DMS 273 (cell line): Measurements from ENCODE around the gene C12orf60.

Source experiments
- DNase-seq: peaks from one replicate; lab custom pipeline; 2025; ENCODE audit not compliant: unreplicated experiment; lab: John Stamatoyannopoulos, UW

C12orf60 gene

DNA sequence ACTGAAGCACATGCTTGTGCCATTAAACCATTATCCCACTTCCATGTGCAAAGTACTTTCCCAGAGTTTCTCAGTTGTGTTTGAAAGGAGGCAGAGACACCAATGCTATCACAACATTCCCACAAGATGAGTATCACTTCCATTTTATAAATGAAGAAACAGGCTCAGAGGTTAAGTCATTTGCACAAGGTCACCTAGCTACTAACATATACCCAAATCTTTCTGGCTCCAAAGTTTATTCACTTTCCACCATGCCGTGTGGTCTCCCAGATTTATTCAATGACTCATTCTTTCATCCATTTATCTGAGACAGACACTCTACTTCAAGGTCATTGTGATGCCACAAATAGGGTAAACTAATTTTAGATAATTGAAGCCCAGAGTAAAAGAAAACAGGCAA, 30.5 kb downstream of the C12orf60 start:
- DNase-seq, result no peak

DNA sequence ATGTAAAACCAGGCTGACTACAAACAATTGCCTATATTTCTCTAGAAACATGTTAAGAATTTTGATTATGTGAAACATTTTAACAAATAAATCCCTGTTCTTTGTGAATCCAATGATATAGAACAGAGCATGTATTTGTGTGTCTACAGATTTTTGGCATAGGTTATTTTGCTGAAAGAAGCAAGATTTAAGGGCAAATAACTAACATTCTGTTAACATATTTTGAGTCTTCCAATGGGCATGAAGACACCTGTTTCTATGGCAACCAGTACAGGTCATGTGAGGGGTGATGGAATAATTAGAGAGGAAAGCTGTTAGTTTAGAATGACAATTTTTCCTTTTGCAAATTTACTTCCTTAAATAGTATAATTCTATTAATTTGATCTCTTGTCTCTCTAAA, 31.0 kb downstream of the C12orf60 start:
- peak; percentile 30 for DNase-seq

GRCh38 chr12:14836336-14837210, 33.1 kb downstream of the C12orf60 start:
- no peak for DNase-seq

GRCh38 chr12:14839262-14839661, 35.8 kb downstream of the C12orf60 start:
- DNase-seq, result no peak

GRCh38 chr12:14840616-14841015, 37.1 kb downstream of the C12orf60 start:
- no peak for DNase-seq

DNA sequence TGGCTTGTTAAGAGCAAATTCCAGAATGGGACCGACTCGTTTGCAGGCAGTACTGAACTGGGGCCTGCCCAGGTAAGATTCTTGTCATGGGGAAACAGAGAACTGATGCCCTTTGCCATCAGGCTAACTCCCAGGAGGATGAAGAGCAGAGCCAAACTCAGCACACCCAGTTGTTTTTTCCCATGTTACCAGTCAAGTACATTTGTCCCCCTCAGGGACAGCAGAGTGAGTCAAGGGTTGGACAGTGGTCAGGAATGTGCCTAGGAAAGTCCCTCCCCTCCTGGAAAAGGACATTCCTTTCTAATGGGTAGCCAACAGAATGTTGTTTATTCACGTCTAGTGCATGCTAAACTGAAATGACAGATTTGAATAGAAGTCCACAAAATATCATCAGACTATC, 38.3 kb downstream of the C12orf60 start:
- no peak for DNase-seq

GRCh38 chr12:14842315-14842714, 38.8 kb downstream of the C12orf60 start:
- no peak for DNase-seq

DNA sequence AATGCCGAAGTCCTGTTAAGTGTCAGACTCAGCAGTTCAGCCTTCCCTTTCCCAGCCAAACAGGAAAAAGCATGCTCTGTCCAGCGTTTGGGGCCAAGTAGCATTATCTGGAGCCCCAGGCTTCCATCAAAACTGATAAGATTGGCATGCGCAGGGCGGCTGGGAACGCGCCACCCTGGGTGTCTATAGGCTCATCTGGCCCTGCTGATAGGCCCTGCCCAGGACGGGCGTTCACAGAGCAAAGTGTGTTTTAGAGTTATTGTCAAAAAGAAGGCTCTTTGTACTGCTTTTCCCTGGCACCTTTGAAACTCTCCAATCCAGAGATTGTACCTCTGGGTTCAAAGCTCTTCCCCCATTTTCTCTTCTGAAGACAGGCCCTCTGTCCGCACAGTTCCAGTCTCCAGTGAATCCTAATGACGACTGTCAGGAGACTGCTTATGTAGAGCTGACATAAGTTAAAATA, 40.0 kb downstream of the C12orf60 start, which contains the start of gene ART4:
Gene ART4 (minus strand): TSS at position 102 of the 463 bp plus-strand sequence. CDS start 413 bp downstream, outside the sequence.
- no peak for DNase-seq

GRCh38 chr12:14844401-14844800, 40.9 kb downstream of the C12orf60 start:
- no peak for DNase-seq

DNA sequence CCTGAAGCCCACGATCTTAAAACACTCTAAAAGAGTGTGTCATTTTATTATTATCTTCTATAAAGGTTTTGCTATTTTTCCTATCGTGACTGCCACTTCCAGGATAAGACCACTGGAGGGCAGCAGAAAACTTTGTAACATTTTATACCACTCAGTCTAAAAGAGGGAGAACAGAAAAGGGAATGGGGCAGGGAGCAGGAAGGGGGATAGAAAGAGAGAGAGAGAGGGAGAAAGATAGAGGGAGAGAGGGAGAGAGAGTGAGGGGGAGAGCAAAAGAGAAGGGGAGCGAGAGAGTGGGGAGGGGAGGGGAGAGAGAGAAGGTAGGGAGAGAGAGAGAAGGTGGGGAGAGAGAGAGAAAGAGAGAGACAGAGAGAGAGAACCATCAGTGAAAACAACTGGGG, 41.9 kb downstream of the C12orf60 start:
- peak; percentile 74 for DNase-seq

- DNase-seq, result no peak
Observed at GRCh38 chr12:14846042-14846587, 42.6 kb downstream of the C12orf60 start.

DNA sequence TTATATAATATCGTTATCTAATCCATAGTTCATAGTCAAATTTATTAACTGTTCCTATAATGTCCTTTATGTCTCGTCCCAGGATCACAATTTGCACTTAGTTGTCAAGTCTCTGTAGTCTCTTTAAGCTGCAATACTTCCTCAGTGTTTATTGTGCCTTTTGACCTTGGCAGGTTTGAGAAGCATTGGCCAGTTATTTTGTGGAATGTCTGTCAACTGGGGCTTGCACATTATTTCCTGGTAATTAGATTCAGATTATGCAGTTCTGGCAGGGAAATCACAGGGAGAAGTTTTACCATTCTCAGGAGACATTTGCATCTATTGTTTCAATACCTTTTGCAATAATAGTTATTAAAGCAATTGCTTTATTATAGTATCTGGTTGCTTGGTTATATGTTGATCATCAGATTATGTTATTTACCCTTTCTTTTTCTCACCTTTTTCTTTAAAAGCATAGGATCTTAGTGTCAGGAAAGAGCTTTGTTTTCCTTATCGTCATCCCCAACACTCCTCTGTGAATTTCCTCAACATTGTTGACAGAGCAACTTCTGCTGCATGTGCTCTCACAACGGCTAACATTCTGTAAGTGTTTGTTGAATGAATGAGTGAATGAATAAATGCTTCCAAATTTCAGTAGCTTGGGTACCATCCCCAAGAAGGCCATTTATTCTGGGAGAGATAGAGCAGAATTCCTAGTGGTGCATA, 43.6 kb downstream of the C12orf60 start:
- DNase-seq, result no peak

GRCh38 chr12:14849661-14850060, 46.2 kb downstream of the C12orf60 start:
- DNase-seq, result no peak

GRCh38 chr12:14850929-14851663, 47.6 kb downstream of the C12orf60 start:
- no peak for DNase-seq

- no peak for DNase-seq
Observed at GRCh38 chr12:14852880-14853279, 49.4 kb downstream of the C12orf60 start.

GRCh38 chr12:14853961-14854360, 50.5 kb downstream of the C12orf60 start:
- no peak for DNase-seq

DNA sequence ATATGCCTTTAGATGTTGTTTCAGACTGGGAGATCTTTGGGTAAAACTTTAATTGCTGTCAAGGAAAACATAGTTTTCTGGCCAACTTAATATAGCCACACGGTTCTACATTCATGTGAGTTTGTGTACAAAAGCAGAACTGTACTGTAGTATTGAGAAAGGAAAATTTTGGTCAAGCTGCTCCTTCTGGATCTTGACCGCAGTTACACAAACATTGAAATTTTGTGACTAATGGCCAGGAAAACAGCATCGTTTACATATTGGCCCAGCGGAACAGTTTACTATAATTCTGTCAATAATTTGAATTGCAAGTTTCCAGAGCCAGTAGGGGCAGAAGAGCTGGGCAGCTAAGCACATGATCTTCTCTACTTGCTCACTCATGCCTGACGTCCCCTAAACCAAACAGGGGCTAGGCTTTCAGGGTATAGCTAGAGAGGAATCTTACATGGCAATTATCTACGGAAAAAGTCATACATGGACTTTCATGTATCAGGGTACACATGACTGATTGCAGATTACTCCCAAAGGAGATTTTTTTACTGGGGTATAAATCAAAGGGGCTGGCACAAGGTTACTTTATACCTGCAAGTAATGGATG, 51.2 kb downstream of the C12orf60 start:
- DNase-seq, result no peak

DNA sequence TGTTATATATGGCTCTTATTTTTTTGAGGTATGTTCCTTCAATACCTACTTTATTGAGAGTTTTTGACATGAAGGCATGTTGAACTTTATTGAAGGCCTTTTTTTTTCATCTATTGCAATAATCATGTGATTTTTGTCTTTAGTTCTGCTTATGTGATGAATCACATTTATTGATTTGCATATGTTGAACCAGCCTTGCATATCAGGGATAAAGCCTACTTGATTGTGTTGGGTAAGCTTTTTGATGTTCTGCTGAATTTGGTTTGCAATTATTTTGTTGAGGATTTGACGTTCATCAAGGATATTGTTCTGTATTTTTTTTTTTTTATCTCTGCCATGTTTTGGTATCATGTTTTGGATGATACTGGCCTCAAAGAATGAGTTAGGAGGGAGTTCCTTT, 55.0 kb downstream of the C12orf60 start:
- no peak for DNase-seq

DNA sequence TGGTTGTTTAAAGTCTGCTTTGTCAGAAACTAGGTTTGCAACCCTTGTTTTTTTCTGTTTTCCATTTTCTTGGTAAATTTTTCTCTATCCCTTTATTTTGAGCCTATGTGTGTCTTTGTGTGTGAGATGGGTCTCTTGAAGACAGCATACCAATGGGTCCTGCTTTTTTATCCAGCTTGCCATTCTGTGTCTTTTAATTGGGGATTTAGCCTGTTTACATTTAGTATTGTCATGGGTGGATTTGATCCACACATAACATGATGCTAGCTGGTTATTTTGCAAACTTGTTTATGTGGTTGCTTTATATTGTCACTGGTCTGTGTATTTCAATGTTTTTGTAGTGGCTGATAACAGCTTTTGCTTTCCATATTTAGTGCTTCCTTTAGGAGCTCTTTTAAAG, 57.0 kb downstream of the C12orf60 start:
- DNase-seq, result no peak

- no peak for DNase-seq
Observed at GRCh38 chr12:14868916-14869506, 65.5 kb downstream of the C12orf60 start.
